Measurements from ENCODE around the gene TBC1D22B.

DNA sequence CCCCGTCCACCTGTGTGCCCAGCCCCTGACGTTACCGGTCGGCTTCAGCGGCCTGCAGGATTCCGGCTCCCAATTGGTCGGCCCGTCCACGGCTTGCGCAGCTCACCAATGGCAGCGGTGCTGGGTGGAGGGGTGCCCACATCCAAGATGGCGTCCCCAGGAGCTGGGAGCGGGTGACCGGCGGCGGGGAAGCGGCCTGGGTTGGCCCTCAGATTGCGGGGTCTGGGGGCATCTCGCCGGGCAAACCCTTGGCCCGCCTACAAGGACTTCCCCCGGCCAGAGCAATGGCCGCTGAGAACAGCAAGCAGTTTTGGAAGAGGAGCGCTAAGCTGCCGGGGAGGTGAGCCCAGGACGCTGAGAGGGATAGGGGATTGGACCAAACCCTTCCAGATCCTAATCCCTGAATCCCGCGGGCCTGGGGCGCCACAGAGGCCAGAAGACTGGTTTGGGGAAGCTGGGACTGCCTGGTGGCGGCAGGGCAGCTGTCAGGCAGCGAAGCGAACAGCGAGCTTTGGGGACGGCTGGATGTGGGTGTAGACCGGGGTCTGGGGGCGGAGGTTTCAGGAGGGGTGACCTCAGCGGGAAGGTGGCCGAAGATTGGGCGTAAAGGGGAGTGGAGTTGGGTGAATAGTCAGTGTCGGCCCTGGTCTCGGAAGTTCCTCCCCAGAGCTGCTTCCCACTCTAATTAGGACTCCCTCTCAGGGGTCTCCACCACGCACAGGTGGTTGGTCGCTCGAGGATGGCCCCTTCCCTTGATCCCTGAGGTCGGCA is at the start of gene TBC1D22B, which contains the start of gene TMEM217:
- TF ChIP-seq POLR2AphosphoS5 (IDR thresholded peaks at IDR 0.05; ENCODE audit: low read depth, low read length) (peak; percentile 61), FOSL2 (IDR thresholded peaks at IDR 0.05; ENCODE audit: borderline replicate concordance, low read depth) (no peak), SMC3 (IDR thresholded peaks at IDR 0.05; ENCODE audit: low read depth, low read length) (no peak), TAF1 (IDR thresholded peaks at IDR 0.05; ENCODE audit: borderline replicate concordance, low read depth, low read length) (peak; percentile 77)
- TF ChIP-seq, protein P1, sequence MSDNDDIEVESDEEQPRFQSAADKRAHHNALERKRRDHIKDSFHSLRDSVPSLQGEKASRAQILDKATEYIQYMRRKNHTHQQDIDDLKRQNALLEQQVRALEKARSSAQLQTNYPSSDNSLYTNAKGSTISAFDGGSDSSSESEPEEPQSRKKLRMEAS (IDR thresholded peaks at IDR 0.05; ENCODE audit: low read depth), result no peak
- TF ChIP-seq, protein P2, sequence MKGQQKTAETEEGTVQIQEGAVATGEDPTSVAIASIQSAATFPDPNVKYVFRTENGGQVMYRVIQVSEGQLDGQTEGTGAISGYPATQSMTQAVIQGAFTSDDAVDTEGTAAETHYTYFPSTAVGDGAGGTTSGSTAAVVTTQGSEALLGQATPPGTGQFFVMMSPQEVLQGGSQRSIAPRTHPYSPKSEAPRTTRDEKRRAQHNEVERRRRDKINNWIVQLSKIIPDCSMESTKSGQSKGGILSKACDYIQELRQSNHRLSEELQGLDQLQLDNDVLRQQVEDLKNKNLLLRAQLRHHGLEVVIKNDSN (IDR thresholded peaks at IDR 0.05; ENCODE audit: borderline replicate concordance, low read depth), result peak; percentile 45; the same call in 1 of the 2 replicates
- TF ChIP-seq, protein P3, sequence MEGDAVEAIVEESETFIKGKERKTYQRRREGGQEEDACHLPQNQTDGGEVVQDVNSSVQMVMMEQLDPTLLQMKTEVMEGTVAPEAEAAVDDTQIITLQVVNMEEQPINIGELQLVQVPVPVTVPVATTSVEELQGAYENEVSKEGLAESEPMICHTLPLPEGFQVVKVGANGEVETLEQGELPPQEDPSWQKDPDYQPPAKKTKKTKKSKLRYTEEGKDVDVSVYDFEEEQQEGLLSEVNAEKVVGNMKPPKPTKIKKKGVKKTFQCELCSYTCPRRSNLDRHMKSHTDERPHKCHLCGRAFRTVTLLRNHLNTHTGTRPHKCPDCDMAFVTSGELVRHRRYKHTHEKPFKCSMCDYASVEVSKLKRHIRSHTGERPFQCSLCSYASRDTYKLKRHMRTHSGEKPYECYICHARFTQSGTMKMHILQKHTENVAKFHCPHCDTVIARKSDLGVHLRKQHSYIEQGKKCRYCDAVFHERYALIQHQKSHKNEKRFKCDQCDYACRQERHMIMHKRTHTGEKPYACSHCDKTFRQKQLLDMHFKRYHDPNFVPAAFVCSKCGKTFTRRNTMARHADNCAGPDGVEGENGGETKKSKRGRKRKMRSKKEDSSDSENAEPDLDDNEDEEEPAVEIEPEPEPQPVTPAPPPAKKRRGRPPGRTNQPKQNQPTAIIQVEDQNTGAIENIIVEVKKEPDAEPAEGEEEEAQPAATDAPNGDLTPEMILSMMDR (IDR thresholded peaks at IDR 0.05), result no peak
